Stimulated activated CD4-positive, alpha-beta T cell treated with anti-CD3 and anti-CD28 coated beads, Interleukin-1b, Interleukin-23, amount 100 ng/mL, for 24 hours (primary cell): ENCODE measurements around the gene RAB40C.

Experiments
- DNase-seq, 4 experiments: peaks; one replicate each; pipeline ENCODE4 v3.0.0-alpha.2; 2020; ENCODE audit warnings: low read depth in 4 of 4, low spot score in 1 of 4

RAB40C gene

GRCh38 chr16:678209-678857 is 88.5 kb downstream of the RAB40C start:
- DNase-seq: no peak
